GM18519 (cell line): ENCODE results near the gene SARS2.
"Not testable (repeated sequence)": the region's sequence is repeated elsewhere in the genome, so short reads cannot be mapped to it uniquely, and the experiment has no call there.

ENCODE experiments used
- ATAC-seq: cut with Tn5 transposase; IDR thresholded peaks from one replicate; pipeline ENCODE4 v1.9.1; 2021; ENCODE audit warnings: mild to moderate bottlenecking, moderate library complexity; ENCODE audit not compliant: unreplicated experiment, low FRiP score

SARS2 gene

GRCh38 chr19:38894968-38895367 lies 35.6 kb downstream of the SARS2 start:
- ATAC-seq = no peak

- ATAC-seq = no peak
Observed at GRCh38 chr19:38893341-38893771, 37.2 kb downstream of the SARS2 start.

GRCh38 chr19:38892841-38893240 lies 37.7 kb downstream of the SARS2 start:
- ATAC-seq = no peak

- no peak for ATAC-seq
Observed at GRCh38 chr19:38891771-38892170, 38.8 kb downstream of the SARS2 start.

GRCh38 chr19:38890686-38891085 lies 39.9 kb downstream of the SARS2 start:
- no peak for ATAC-seq

GRCh38 chr19:38889803-38890202 lies 40.8 kb downstream of the SARS2 start:
- ATAC-seq = no peak

GRCh38 chr19:38888876-38889275 lies 41.7 kb downstream of the SARS2 start:
- no peak for ATAC-seq

- ATAC-seq = not testable (repeated sequence)
Observed at GRCh38 chr19:38884691-38885090, 45.9 kb downstream of the SARS2 start.

- no peak for ATAC-seq
Observed at GRCh38 chr19:38883286-38883685, 47.3 kb downstream of the SARS2 start.

GRCh38 chr19:38880882-38881609 lies 49.5 kb downstream of the SARS2 start:
- ATAC-seq = no peak

- no peak for ATAC-seq
Observed at GRCh38 chr19:38880076-38880881, 50.3 kb downstream of the SARS2 start.

GRCh38 chr19:38879400-38879751 lies 51.2 kb downstream of the SARS2 start:
- no peak for ATAC-seq

- no peak for ATAC-seq
Observed at GRCh38 chr19:38878575-38879399, 51.8 kb downstream of the SARS2 start.

- ATAC-seq = no peak
Observed at GRCh38 chr19:38877781-38878574, 52.6 kb downstream of the SARS2 start, which contains the start of gene RINL. RINL (minus strand) TSS chr19:38878275; CDS start chr19:38876742, 1,533 bp downstream.

GRCh38 chr19:38875656-38876395 lies 54.7 kb downstream of the SARS2 start:
- no peak for ATAC-seq

GRCh38 chr19:38873400-38873799 lies 57.2 kb downstream of the SARS2 start:
- not testable (repeated sequence) for ATAC-seq

GRCh38 chr19:38870612-38871011 lies 60.0 kb downstream of the SARS2 start:
- ATAC-seq = no peak

- ATAC-seq = peak; percentile 52
Observed at GRCh38 chr19:38869836-38870607, 60.5 kb downstream of the SARS2 start.
